Endothelial cell of umbilical vein (primary cell): Measurements from ENCODE around the gene ASAP2. TPM values are rescaled to one million over a fixed set of nuclear protein-coding genes. Genes with fewer than 3 reads are reported as not detected.

Experiments used
- BruUV-seq: library from RNA; stranded (reverse); fragments of 400-500 nt; replicated peaks from 2 replicates; lab custom pipeline; 2021; lab: Mats Ljungman, UMichigan
- CTCF ChIA-PET: fragments of 300-600, 350-600 bp; sonication (Branson Sonifier 250); formaldehyde crosslinking; loops from one replicate; lab custom pipeline; 2021; ENCODE audit warnings: antibody characterized with exemption, inconsistent platforms; lab: Charles Lee
- POLR2A ChIA-PET: fragments of 300-600, 350-600 bp; sonication (Branson Sonifier 250); formaldehyde crosslinking; loops from one replicate; lab custom pipeline; 2021; ENCODE audit warnings: antibody characterized with exemption, inconsistent platforms; lab: Charles Lee
- DNase-seq: peaks from one replicate; pipeline ENCODE4 v3.0.0-alpha.2; 2011; ENCODE audit warnings: low read depth, low spot score
- FAIRE-seq: peaks from 2 replicates; lab custom pipeline; 2011; peaks lifted over from hg19 to GRCh38; lab: Jason Lieb, UNC
- H2AFZ ChIP-seq: 2 replicates; pipeline ENCODE4 v1.6.0; 2012; ENCODE audit warnings: low read depth, low read length, control low read depth, inconsistent platforms
- H3K27ac ChIP-seq: 2 replicates; pipeline ENCODE4 v1.5.1; 2011; ENCODE audit warnings: low read depth, mild to moderate bottlenecking, control low read depth, low read length, moderate library complexity; ENCODE audit not compliant: insufficient read depth
- H3K27me3 ChIP-seq, 2 experiments: 2 replicates each; pipeline versions ENCODE4 v1.6.0 to v1.6.1; 2011; ENCODE audit warnings: low read length in 2 of 2, mixed read lengths in 1 of 2; ENCODE audit not compliant: control insufficient read depth in 2 of 2, insufficient read depth in 2 of 2
- H3K36me3 ChIP-seq, 2 experiments: 2 replicates in 1 of 2; 3 replicates in 1 of 2; pipeline ENCODE4 v1.5.1; 2011; ENCODE audit warnings: low read length in 2 of 2, mild to moderate bottlenecking in 1 of 2, moderate library complexity in 1 of 2; ENCODE audit not compliant: control insufficient read depth in 2 of 2, insufficient read depth in 2 of 2; ENCODE audit errors: extremely low read depth in 1 of 2
- H3K4me1 ChIP-seq: 3 replicates; pipeline ENCODE4 v1.5.1; 2011; ENCODE audit warnings: mild to moderate bottlenecking, low read length; ENCODE audit not compliant: control insufficient read depth, insufficient read depth; ENCODE audit errors: extremely low read depth
- H3K4me2 ChIP-seq: 2 replicates; pipeline ENCODE4 v1.6.1; 2011; ENCODE audit warnings: low read length, control low read depth, mixed read lengths; ENCODE audit not compliant: insufficient read depth
- H3K4me3 ChIP-seq, 3 experiments: fragments of 200-600 bp in 1 of 3; sonication (generic), shearing (Covaris generic) in 1 of 3; replicated peaks in 1 of 3; 2 replicates each; pipeline ENCODE4 v1.5.1; 2011 to 2016; ENCODE audit warnings: control low read depth in 3 of 3, low read length in 3 of 3, mild to moderate bottlenecking in 2 of 3, inconsistent platforms in 1 of 3, low read depth in 1 of 3, moderate library complexity in 1 of 3; ENCODE audit not compliant: insufficient read depth in 1 of 3
- H3K79me2 ChIP-seq: 2 replicates; pipeline ENCODE4 v1.6.0; 2012; ENCODE audit warnings: low read length, inconsistent platforms; ENCODE audit not compliant: control insufficient read depth, insufficient read depth
- H3K9ac ChIP-seq: replicated peaks from 2 replicates; pipeline ENCODE3; 2011; ENCODE audit warnings: low read length, control low read depth; ENCODE audit not compliant: insufficient read depth; ENCODE audit errors: extremely low read depth
- H3K9me1 ChIP-seq: replicated peaks from 3 replicates; pipeline ENCODE4 v1.6.0; 2011; ENCODE audit warnings: mild to moderate bottlenecking, low read length; ENCODE audit not compliant: control insufficient read depth, insufficient read depth; ENCODE audit errors: extremely low read depth
- H3K9me3 ChIP-seq: replicated peaks from 2 replicates; pipeline ENCODE4 v1.5.1; 2012; ENCODE audit warnings: low read length, inconsistent platforms; ENCODE audit not compliant: control insufficient read depth, insufficient read depth
- H4K20me1 ChIP-seq: replicated peaks from 2 replicates; pipeline ENCODE3; 2011; ENCODE audit warnings: mild to moderate bottlenecking, low read length; ENCODE audit not compliant: control insufficient read depth, insufficient read depth; ENCODE audit errors: extremely low read depth
- CTCF ChIP-seq, 2 donors: IDR thresholded peaks; 1 replicate in 1 of 2; 2 replicates in 1 of 2; pipeline ENCODE4 v1.5.1; 2011; ENCODE audit warnings: low read length in 2 of 2, mild to moderate bottlenecking in 2 of 2, moderate library complexity in 2 of 2, control low read depth in 1 of 2, inconsistent platforms in 1 of 2, low read depth in 1 of 2; ENCODE audit not compliant: insufficient read depth in 1 of 2; ENCODE audit errors: extremely low read depth in 1 of 2
- EZH2 ChIP-seq: IDR thresholded peaks from 2 replicates; pipeline ENCODE4 v1.6.1; 2012; ENCODE audit warnings: borderline replicate concordance, low read depth, mild to moderate bottlenecking, moderate library complexity, low read length, inconsistent platforms; ENCODE audit not compliant: severe bottlenecking
- FOS ChIP-seq: IDR thresholded peaks from 2 replicates; pipeline ENCODE4 v1.6.1; 2011; ENCODE audit warnings: mild to moderate bottlenecking, low read length, moderate library complexity, borderline replicate concordance; ENCODE audit not compliant: insufficient read depth
- GATA2 ChIP-seq: IDR thresholded peaks from 2 replicates; pipeline ENCODE4 v1.7.0; 2011; ENCODE audit warnings: low read depth, mild to moderate bottlenecking, moderate library complexity, mixed read lengths, low read length; ENCODE audit not compliant: insufficient read length, insufficient read depth
- JUN ChIP-seq: IDR thresholded peaks from 2 replicates; pipeline ENCODE4 v1.6.1; 2011; ENCODE audit warnings: borderline replicate concordance, low read depth; ENCODE audit not compliant: insufficient read length, insufficient read depth
- MAX ChIP-seq: IDR thresholded peaks from 2 replicates; pipeline ENCODE4 v1.6.1; 2011; ENCODE audit not compliant: insufficient read depth, insufficient read length
- MYC ChIP-seq: IDR thresholded peaks from one replicate; pipeline ENCODE4 v1.6.1; 2011; ENCODE audit warnings: mild to moderate bottlenecking, low read depth, low read length
- POLR2A ChIP-seq: IDR thresholded peaks from 2 replicates; pipeline ENCODE4 v1.6.1; 2012; ENCODE audit warnings: low read depth, mild to moderate bottlenecking, control low read depth, low read length
- POLR2AphosphoS5 ChIP-seq: IDR thresholded peaks from 2 replicates; pipeline ENCODE4 v1.6.1; 2012; ENCODE audit warnings: low read depth, mild to moderate bottlenecking, control low read depth, low read length, moderate library complexity; ENCODE audit not compliant: insufficient read depth
- dilution Hi-C: fragments of 300-500 bp; cut with MboI; formaldehyde crosslinking; loops from one replicate; pipeline ENCODE4 v1.15.0; 2019; ENCODE audit warnings: low sequenced_read_pairs; ENCODE audit not compliant: extremely low pct_ligation_motif_present
- intact Hi-C: fragments of 100-400 bp; cut with micrococcal nuclease; formaldehyde crosslinking; loops from one replicate; pipeline ENCODE4 v1.10.0; 2022
- polyA plus RNA-seq, 4 experiments: library from polyadenylated mRNA; depleted of rRNA in 3 of 4; stranded (reverse) in 3 of 4; unstranded in 1 of 4; fragments of >200 nt; gene quantifications; 2 replicates each; pipeline versions ENCODE4 v1.2.1 to v1.2.3, GENCODE V29; 2011 to 2012; ENCODE audit warnings: missing spikeins in 1 of 4
- total RNA-seq: library from RNA; stranded (reverse); gene quantifications from 2 replicates; pipeline ENCODE4 v1.2.3, GENCODE V29; 2021

ASAP2 gene
- total and polyA plus RNA-seq, 2 donors (not counting 3 experiments of a cell fraction or from before 2014, with no cell fraction given): 31.1 to 79.2 TPM

GRCh38 chr2:9160732-9161131, 45.9 kb upstream of the ASAP2 start:
- ChIA-PET POLR2A (no interaction called here), CTCF (interaction anchor here (0.6 kb wide), 1 partner anchor 18 kb away, joined by 3 read pairs; no protein-coding TSS in a partner anchor)
- H3K4me1 ChIP-seq: no peaks in the 10 kb centered on the region
- H3K27ac ChIP-seq: no peak overlapping the region
- no peaks in the 10 kb centered on the region for H3K9me1 ChIP-seq
- H2AFZ ChIP-seq: no peak overlapping the region
- no TSS peak for BruUV-seq
- no peak overlapping the region for H3K4me3 ChIP-seq
- no peak for TF ChIP-seq FOS
- TF ChIP-seq POLR2A: no peak
- TF ChIP-seq EZH2: no peak
- TF ChIP-seq MYC: no peak
- TF ChIP-seq MAX: no peak
- TF ChIP-seq CTCF (IDR thresholded peaks at IDR 0.05; ENCODE audit: extremely low read depth in 1 of 2, insufficient read depth in 1 of 2, low read depth in 1 of 2, low read length in 2 of 2): no peak
- TF ChIP-seq GATA2: no peak
- no peak for TF ChIP-seq POLR2AphosphoS5
- no peak for TF ChIP-seq JUN
- no peak overlapping the region for H3K4me2 ChIP-seq
- no peaks in the 10 kb centered on the region for H3K9me3 ChIP-seq
- no peaks in the 10 kb centered on the region for H3K27me3 ChIP-seq
- no peak overlapping the region for H3K9ac ChIP-seq
- DNase-seq (no peak), FAIRE-seq (no peak)
- dilution Hi-C loops (loop anchor here (25.0 kb wide), 1 partner anchor 202 kb away; no protein-coding TSS in a partner anchor), intact Hi-C loops (no loop called here)
- H4K20me1 ChIP-seq: no peaks in the 10 kb centered on the region
- no peaks in the 10 kb centered on the region for H3K36me3 ChIP-seq
- no peaks in the 10 kb centered on the region for H3K79me2 ChIP-seq
